GM23338 (cell line): ENCODE data around the gene ULBP3. TPM values are rescaled to one million over a fixed set of nuclear protein-coding genes. Genes with fewer than 3 reads are reported as not detected.
A peak's percentile ranks its signal among the peaks of the same experiment; 100 is the strongest.

Experiments
- ATAC-seq: fragments of 200-7000 bp; cut with Tn5 transposase; 3 replicates; pipeline ENCODE4 v1.9.1; 2020
- DNase-seq: peaks from one replicate; pipeline ENCODE4 v3.0.0-alpha.2; 2015; ENCODE audit warnings: low spot score
- H2AFZ ChIP-seq: fragments of 200-600 bp; sonication (generic); 2 replicates; pipeline ENCODE4 v1.8.0; 2016; ENCODE audit warnings: antibody characterized with exemption, mild to moderate bottlenecking, moderate library complexity
- H3F3A ChIP-seq: fragments of 200-600 bp; sonication (generic); replicated peaks from 2 replicates; pipeline ENCODE4 v1.8.0; 2017; ENCODE audit warnings: antibody characterized with exemption, mixed run types, low read depth
- H3K27ac ChIP-seq: fragments of 200-600 bp; sonication (generic); 2 replicates; pipeline ENCODE4 v1.6.1; 2016; ENCODE audit warnings: low read depth
- H3K27me3 ChIP-seq: fragments of 200-600 bp; sonication (generic); 2 replicates; pipeline ENCODE4 v1.8.0; 2016; ENCODE audit warnings: mild to moderate bottlenecking, mixed run types, moderate library complexity; ENCODE audit not compliant: insufficient read depth
- H3K36me3 ChIP-seq: fragments of 200-600 bp; sonication (generic); 2 replicates; pipeline ENCODE4 v1.8.0; 2016; ENCODE audit warnings: mild to moderate bottlenecking; ENCODE audit not compliant: insufficient read depth
- H3K4me1 ChIP-seq: fragments of 200-600 bp; sonication (generic); 2 replicates; pipeline ENCODE4 v1.8.0; 2016; ENCODE audit warnings: mild to moderate bottlenecking, moderate library complexity; ENCODE audit not compliant: insufficient read depth
- H3K4me2 ChIP-seq: fragments of 200-600 bp; sonication (generic); 2 replicates; pipeline ENCODE4 v1.7.1; 2017; ENCODE audit warnings: mixed run types
- H3K4me3 ChIP-seq: fragments of 200-600 bp; sonication (generic); 2 replicates; pipeline ENCODE4 v1.6.1; 2016; ENCODE audit warnings: mixed run types
- H3K79me2 ChIP-seq: fragments of 200-600 bp; sonication (generic); replicated peaks from 2 replicates; pipeline ENCODE4 v1.8.0; 2017; ENCODE audit warnings: mild to moderate bottlenecking; ENCODE audit not compliant: insufficient read depth
- H3K9me2 ChIP-seq: fragments of 200-600 bp; sonication (generic); 2 replicates; pipeline ENCODE4 v1.8.0; 2017; ENCODE audit not compliant: insufficient read depth
- H4K20me1 ChIP-seq: fragments of 200-600 bp; sonication (generic); replicated peaks from 2 replicates; pipeline ENCODE4 v1.8.0; 2017; ENCODE audit warnings: mild to moderate bottlenecking; ENCODE audit not compliant: insufficient read depth
- H3K27ac Mint-ChIP-seq: 2 replicates; pipeline ENCODE4 v1.8.0; 2020; ENCODE audit warnings: inconsistent platforms, mild to moderate bottlenecking, moderate library complexity, mixed read lengths
- H3K27me3 Mint-ChIP-seq: 3 replicates; pipeline ENCODE4 v1.8.0; 2022; ENCODE audit warnings: low read depth, mild to moderate bottlenecking, moderate library complexity, mixed read lengths, inconsistent platforms; ENCODE audit not compliant: insufficient read depth, poor library complexity
- H3K36me3 Mint-ChIP-seq: 3 replicates; pipeline ENCODE4 v1.8.0; 2021; ENCODE audit warnings: low read depth, mild to moderate bottlenecking, inconsistent platforms, moderate library complexity, mixed read lengths
- H3K4me1 Mint-ChIP-seq: 3 replicates; pipeline ENCODE4 v1.8.0; 2020; ENCODE audit warnings: mild to moderate bottlenecking, inconsistent platforms, mixed read lengths
- H3K4me3 Mint-ChIP-seq: 3 replicates; pipeline ENCODE4 v1.8.0; 2021; ENCODE audit warnings: moderate library complexity, mild to moderate bottlenecking, inconsistent platforms, mixed read lengths
- H3K9me3 Mint-ChIP-seq: 3 replicates; pipeline ENCODE4 v1.8.0; 2020; ENCODE audit warnings: moderate library complexity, mild to moderate bottlenecking, inconsistent platforms, mixed read lengths
- EZH2 ChIP-seq: fragments of 200-600 bp; sonication (generic); IDR thresholded peaks from one replicate; pipeline ENCODE4 v1.8.0; 2017; ENCODE audit warnings: antibody characterized with exemption, mild to moderate bottlenecking, low read depth; ENCODE audit not compliant: unreplicated experiment
- EZH2phosphoT487 ChIP-seq: fragments of 200-600 bp; sonication (generic); IDR thresholded peaks from one replicate; pipeline ENCODE4 v1.8.1; 2018; ENCODE audit warnings: antibody characterized with exemption; ENCODE audit not compliant: unreplicated experiment
- NANOG ChIP-seq: IDR thresholded peaks from 2 replicates; pipeline ENCODE4 v1.6.1; 2016; ENCODE audit warnings: antibody characterized with exemption, borderline replicate concordance
- STAT1 ChIP-seq: IDR thresholded peaks from one replicate; pipeline ENCODE4 v1.6.1; 2016; ENCODE audit warnings: antibody characterized with exemption; ENCODE audit not compliant: unreplicated experiment
- ZNF114 ChIP-seq: fragments of 250-450 bp; sonication (Bioruptor Pico); IDR thresholded peaks from 2 replicates; pipeline ENCODE4 v1.5.0; 2020; ENCODE audit warnings: mild to moderate bottlenecking, moderate library complexity
- polyA plus RNA-seq: library from polyadenylated mRNA; unstranded; fragments of >200 nt; fragmentation: Nextera tagmentation; extraction: Ambion mirVana; gene quantifications from 2 replicates; pipeline ENCODE4 v1.2.1, GENCODE V29; 2016
- total RNA-seq: library from RNA; depleted of rRNA; stranded (reverse); fragments of >200 nt; shearing (Covaris generic); gene quantifications from 2 replicates; pipeline ENCODE4 v1.2.3, GENCODE V29; 2014
- TF ChIP-seq, protein P1 (sequence below): IDR thresholded peaks from one replicate; pipeline ENCODE4 v1.6.1; 2018; ENCODE audit warnings: antibody characterized with exemption; ENCODE audit not compliant: unreplicated experiment
- TF ChIP-seq, protein P2 (sequence below): IDR thresholded peaks from 2 replicates; pipeline ENCODE4 v1.6.1; 2016; ENCODE audit warnings: antibody characterized with exemption

Gene ULBP3
- total and polyA plus RNA-seq, 2 experiments from 2014 or later, result 0.60 to 4.2 TPM

DNA sequence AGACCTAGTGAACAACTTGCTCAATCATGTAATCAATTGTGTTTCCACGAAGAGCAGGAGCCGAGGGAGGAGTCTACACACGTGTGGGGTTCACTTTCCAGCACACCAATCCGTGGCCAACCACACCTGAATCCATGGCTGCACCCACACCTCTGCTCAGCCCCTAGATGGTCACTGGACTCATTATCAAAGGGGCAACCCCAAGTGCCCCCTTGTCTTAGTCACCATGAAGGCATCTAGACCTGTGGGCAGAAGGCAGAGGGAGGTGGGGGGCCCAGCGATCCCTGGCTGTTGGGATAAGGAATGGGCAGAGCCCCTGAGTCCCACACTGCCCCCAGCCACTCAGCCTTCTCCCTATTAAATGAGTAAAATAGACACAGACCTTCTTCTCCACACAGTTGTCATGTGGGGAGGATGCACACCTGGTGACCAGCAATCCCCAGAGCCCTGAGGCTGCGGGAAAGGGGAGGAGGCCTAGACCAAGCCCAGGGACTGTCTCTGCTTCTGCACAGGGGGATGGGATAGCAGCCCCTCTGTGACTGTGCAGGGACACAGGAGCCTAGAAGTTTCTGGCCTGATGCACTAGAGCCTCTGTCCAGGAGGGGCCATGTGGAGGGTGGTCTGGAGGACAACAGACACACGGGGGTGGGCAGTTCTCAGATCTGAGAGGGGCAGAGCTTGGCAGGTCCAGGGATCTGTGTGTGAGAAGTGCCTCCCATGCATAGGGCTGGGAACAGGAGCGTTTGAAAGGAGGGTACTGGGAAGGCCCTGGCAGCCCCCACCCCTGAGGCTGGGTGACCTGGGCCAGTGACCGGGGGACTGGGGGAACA, 41.7 kb downstream of the ULBP3 start:
- H3K27me3 ChIP-seq, result peaks cover 60% of the 10 kb centered on the region
- H3K4me3 ChIP-seq, result no peak overlapping the region
- ATAC-seq, result no peak
- TF ChIP-seq, protein P1, sequence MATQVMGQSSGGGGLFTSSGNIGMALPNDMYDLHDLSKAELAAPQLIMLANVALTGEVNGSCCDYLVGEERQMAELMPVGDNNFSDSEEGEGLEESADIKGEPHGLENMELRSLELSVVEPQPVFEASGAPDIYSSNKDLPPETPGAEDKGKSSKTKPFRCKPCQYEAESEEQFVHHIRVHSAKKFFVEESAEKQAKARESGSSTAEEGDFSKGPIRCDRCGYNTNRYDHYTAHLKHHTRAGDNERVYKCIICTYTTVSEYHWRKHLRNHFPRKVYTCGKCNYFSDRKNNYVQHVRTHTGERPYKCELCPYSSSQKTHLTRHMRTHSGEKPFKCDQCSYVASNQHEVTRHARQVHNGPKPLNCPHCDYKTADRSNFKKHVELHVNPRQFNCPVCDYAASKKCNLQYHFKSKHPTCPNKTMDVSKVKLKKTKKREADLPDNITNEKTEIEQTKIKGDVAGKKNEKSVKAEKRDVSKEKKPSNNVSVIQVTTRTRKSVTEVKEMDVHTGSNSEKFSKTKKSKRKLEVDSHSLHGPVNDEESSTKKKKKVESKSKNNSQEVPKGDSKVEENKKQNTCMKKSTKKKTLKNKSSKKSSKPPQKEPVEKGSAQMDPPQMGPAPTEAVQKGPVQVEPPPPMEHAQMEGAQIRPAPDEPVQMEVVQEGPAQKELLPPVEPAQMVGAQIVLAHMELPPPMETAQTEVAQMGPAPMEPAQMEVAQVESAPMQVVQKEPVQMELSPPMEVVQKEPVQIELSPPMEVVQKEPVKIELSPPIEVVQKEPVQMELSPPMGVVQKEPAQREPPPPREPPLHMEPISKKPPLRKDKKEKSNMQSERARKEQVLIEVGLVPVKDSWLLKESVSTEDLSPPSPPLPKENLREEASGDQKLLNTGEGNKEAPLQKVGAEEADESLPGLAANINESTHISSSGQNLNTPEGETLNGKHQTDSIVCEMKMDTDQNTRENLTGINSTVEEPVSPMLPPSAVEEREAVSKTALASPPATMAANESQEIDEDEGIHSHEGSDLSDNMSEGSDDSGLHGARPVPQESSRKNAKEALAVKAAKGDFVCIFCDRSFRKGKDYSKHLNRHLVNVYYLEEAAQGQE, result no peak
- TF ChIP-seq ZNF114 (CRISPR knock-in tag) (no peak), STAT1 (no peak), NANOG (no peak)
- no peak overlapping the region for H3K4me3 Mint-ChIP-seq
- no peaks in the 10 kb centered on the region for H3K36me3 ChIP-seq
- H3K36me3 Mint-ChIP-seq, result no peaks in the 10 kb centered on the region
- H3K9me2 ChIP-seq, result no peaks in the 10 kb centered on the region
- H3K79me2 ChIP-seq, result no peaks in the 10 kb centered on the region
- peaks cover 32% of the 10 kb centered on the region for H3K27me3 Mint-ChIP-seq
- no peak for DNase-seq
- H3F3A ChIP-seq, result no peaks in the 10 kb centered on the region
- no peak overlapping the region for H3K4me2 ChIP-seq
- H3K27ac Mint-ChIP-seq, result no peak overlapping the region
- no peak overlapping the region for H2AFZ ChIP-seq
- no peaks in the 10 kb centered on the region for H4K20me1 ChIP-seq
- H3K4me1 Mint-ChIP-seq, result peaks cover 9% of the 10 kb centered on the region; the same call in 2 of the 3 replicates
- H3K27ac ChIP-seq, result no peak overlapping the region
- H3K4me1 ChIP-seq, result peaks cover 10% of the 10 kb centered on the region
- no peaks in the 10 kb centered on the region for H3K9me3 Mint-ChIP-seq

DNA sequence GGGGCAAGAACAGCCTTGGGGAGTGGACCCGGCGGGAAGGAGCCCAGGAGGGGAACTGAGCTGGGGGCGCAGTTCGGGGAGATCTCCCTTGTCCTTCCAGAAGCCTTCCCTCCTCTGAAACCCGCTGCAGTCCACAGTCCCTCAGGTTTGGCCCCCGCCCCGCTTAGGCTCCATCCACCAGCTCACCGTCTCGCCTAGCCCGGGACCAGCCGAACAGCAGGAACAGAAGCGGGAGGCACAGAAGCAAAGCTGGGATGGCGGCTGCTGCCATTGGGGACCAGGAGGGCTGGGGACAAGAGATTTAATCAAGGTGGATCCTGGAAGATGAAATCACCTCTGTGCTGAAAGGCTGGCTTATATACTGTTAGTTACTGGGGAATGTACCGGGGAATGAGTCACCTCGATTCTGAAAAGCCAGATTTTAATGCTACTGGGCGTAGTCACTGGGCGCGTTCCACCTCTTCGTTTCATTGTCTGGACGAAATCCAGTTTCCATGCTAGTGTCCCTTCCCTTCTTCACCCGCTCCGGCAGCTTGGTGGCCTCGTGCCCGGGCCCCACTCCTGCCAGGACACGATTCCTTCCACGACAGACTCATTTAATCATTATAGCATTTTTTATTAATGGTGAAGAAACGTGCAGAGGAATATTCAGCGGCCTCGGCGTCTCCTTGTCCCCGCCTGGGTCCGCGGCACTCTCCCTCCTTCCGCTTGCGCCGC, 43.6 kb downstream of the ULBP3 start, which contains the start of gene RAET1L:
RAET1L (minus strand) TSS at position 332 of the 717 bp plus-strand sequence; CDS start at position 271, 61 bp downstream.
- DNase-seq, result peak; percentile 43
- H3K79me2 ChIP-seq, result no peaks in the 10 kb centered on the region
- Mint-ChIP-seq H3K9me3 (no peaks in the 10 kb centered on the region), H3K4me1 (peaks cover 9% of the 10 kb centered on the region; the same call in 2 of the 3 replicates), H3K4me3 (peak within 1 kb of the TSS; percentile 68; the same call in 2 of the 3 replicates), H3K36me3 (no peaks in the 10 kb centered on the region), H3K27ac (no peak within 1 kb of the TSS), H3K27me3 (peaks cover 31% of the 10 kb centered on the region)
- H3K27me3 ChIP-seq, result peaks cover 60% of the 10 kb centered on the region
- H2AFZ ChIP-seq, result peak within 1 kb of the TSS; percentile 99
- no peaks in the 10 kb centered on the region for H3K9me2 ChIP-seq
- TF ChIP-seq ZNF114 (CRISPR knock-in tag), result no peak
- TF ChIP-seq EZH2, result peak; percentile 77
- TF ChIP-seq, protein P2, sequence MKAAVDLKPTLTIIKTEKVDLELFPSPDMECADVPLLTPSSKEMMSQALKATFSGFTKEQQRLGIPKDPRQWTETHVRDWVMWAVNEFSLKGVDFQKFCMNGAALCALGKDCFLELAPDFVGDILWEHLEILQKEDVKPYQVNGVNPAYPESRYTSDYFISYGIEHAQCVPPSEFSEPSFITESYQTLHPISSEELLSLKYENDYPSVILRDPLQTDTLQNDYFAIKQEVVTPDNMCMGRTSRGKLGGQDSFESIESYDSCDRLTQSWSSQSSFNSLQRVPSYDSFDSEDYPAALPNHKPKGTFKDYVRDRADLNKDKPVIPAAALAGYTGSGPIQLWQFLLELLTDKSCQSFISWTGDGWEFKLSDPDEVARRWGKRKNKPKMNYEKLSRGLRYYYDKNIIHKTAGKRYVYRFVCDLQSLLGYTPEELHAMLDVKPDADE, result no peak
- peak; percentile 40 for TF ChIP-seq EZH2phosphoT487
- peak within 1 kb of the TSS; percentile 62 for H3K4me3 ChIP-seq
- no peaks in the 10 kb centered on the region for H3F3A ChIP-seq
- peak; percentile 48 for ATAC-seq
- no peak within 1 kb of the TSS for H3K27ac ChIP-seq
- H3K36me3 ChIP-seq, result no peaks in the 10 kb centered on the region
- peak within 1 kb of the TSS; percentile 85 for H3K4me2 ChIP-seq
- H3K4me1 ChIP-seq, result peaks cover 10% of the 10 kb centered on the region
- no peaks in the 10 kb centered on the region for H4K20me1 ChIP-seq
